ENCODE data around the gene DELE1.

Gene DELE1

GRCh38 chr5:141898448-141899049, 25.1 kb upstream of the DELE1 start:
- H3K36me3 ChIP-seq (ENCODE audit: insufficient read depth, low read length), result no peaks in the 10 kb centered on the region
- H3K79me2 ChIP-seq (ENCODE audit: insufficient read depth, low read length), result no peaks in the 10 kb centered on the region
- peaks cover 22% of the 10 kb centered on the region for H3K27me3 ChIP-seq (ENCODE audit: insufficient read depth, low read length, poor library complexity)
- H3K4me2 ChIP-seq (ENCODE audit: insufficient read depth, low read length), result no peak overlapping the region
- no peak overlapping the region for H2AFZ ChIP-seq (ENCODE audit: low read depth, low read length)
- no peaks in the 10 kb centered on the region for H4K20me1 ChIP-seq (ENCODE audit: insufficient read depth, low read length)
- H3K9me3 ChIP-seq (ENCODE audit: insufficient read depth, low read length, severe bottlenecking), result no peaks in the 10 kb centered on the region
- no peak for ATAC-seq (ENCODE audit: insufficient read depth, low read depth)
- H3K9ac ChIP-seq (ENCODE audit: low read depth, low read length), result no peak overlapping the region
- no peak for DNase-seq
- TF ChIP-seq EZH2 (IDR thresholded peaks at IDR 0.05; ENCODE audit: borderline replicate concordance, low read depth, low read length, severe bottlenecking), result no peak
- TF ChIP-seq, protein P1, sequence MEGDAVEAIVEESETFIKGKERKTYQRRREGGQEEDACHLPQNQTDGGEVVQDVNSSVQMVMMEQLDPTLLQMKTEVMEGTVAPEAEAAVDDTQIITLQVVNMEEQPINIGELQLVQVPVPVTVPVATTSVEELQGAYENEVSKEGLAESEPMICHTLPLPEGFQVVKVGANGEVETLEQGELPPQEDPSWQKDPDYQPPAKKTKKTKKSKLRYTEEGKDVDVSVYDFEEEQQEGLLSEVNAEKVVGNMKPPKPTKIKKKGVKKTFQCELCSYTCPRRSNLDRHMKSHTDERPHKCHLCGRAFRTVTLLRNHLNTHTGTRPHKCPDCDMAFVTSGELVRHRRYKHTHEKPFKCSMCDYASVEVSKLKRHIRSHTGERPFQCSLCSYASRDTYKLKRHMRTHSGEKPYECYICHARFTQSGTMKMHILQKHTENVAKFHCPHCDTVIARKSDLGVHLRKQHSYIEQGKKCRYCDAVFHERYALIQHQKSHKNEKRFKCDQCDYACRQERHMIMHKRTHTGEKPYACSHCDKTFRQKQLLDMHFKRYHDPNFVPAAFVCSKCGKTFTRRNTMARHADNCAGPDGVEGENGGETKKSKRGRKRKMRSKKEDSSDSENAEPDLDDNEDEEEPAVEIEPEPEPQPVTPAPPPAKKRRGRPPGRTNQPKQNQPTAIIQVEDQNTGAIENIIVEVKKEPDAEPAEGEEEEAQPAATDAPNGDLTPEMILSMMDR (IDR thresholded peaks at IDR 0.05; ENCODE audit: borderline replicate concordance, extremely low read depth, low read length, poor library complexity, severe bottlenecking), result no peak
- no peak overlapping the region for H3K4me3 ChIP-seq (ENCODE audit: low read depth in 1 of 2, low read length in 2 of 2)
- H3K27ac ChIP-seq (ENCODE audit: low read length), result no peak overlapping the region
- no peaks in the 10 kb centered on the region for H3K4me1 ChIP-seq (ENCODE audit: insufficient read depth, low read length)

GRCh38 chr5:141902015-141902814, 21.5 kb upstream of the DELE1 start:
- H3K4me1 ChIP-seq (ENCODE audit: insufficient read depth, low read length), result no peaks in the 10 kb centered on the region
- no peak for ATAC-seq (ENCODE audit: insufficient read depth, low read depth)
- TF ChIP-seq EZH2 (IDR thresholded peaks at IDR 0.05; ENCODE audit: borderline replicate concordance, low read depth, low read length, severe bottlenecking), result no peak
- TF ChIP-seq, protein P1 (IDR thresholded peaks at IDR 0.05; ENCODE audit: borderline replicate concordance, extremely low read depth, low read length, poor library complexity, severe bottlenecking), result no peak
- no peak overlapping the region for H2AFZ ChIP-seq (ENCODE audit: low read depth, low read length)
- H3K27ac ChIP-seq (ENCODE audit: low read length), result no peak overlapping the region
- H3K4me2 ChIP-seq (ENCODE audit: insufficient read depth, low read length), result no peak overlapping the region
- no peaks in the 10 kb centered on the region for H4K20me1 ChIP-seq (ENCODE audit: insufficient read depth, low read length)
- H3K36me3 ChIP-seq (ENCODE audit: insufficient read depth, low read length), result no peaks in the 10 kb centered on the region
- H3K4me3 ChIP-seq (ENCODE audit: low read depth in 1 of 2, low read length in 2 of 2), result no peak overlapping the region
- H3K9ac ChIP-seq (ENCODE audit: low read depth, low read length), result no peak overlapping the region
- no peak for DNase-seq
- H3K9me3 ChIP-seq (ENCODE audit: insufficient read depth, low read length, severe bottlenecking), result no peaks in the 10 kb centered on the region
- no peaks in the 10 kb centered on the region for H3K79me2 ChIP-seq (ENCODE audit: insufficient read depth, low read length)
- H3K27me3 ChIP-seq (ENCODE audit: insufficient read depth, low read length, poor library complexity), result peaks cover 32% of the 10 kb centered on the region

DNA sequence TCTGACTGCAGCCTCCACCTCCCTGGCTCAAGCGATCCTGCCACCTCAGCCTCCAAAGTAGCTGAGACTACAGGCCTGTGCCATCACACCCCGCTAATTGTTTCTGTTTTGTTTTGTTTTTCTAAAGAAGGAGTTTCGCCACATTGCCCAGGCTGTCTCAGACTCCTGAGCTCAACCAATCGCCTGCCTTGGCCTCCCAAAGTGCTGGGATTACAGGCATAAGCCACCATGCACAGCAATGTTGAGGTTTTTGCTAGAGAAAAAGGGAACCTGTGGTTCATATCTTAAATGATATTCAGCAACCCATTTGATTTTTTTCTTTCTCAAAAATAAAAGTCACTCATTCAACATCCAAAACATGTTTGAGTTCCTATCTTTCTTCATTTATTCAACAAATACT, 20.4 kb upstream of the DELE1 start:
- H2AFZ ChIP-seq (ENCODE audit: low read depth, low read length), result no peak overlapping the region
- no peak overlapping the region for H3K4me2 ChIP-seq (ENCODE audit: insufficient read depth, low read length)
- H3K79me2 ChIP-seq (ENCODE audit: insufficient read depth, low read length), result no peaks in the 10 kb centered on the region
- H4K20me1 ChIP-seq (ENCODE audit: insufficient read depth, low read length), result no peaks in the 10 kb centered on the region
- H3K4me1 ChIP-seq (ENCODE audit: insufficient read depth, low read length), result no peaks in the 10 kb centered on the region
- no peak overlapping the region for H3K27ac ChIP-seq (ENCODE audit: low read length)
- H3K27me3 ChIP-seq (ENCODE audit: insufficient read depth, low read length, poor library complexity), result peaks cover 32% of the 10 kb centered on the region
- no peak overlapping the region for H3K9ac ChIP-seq (ENCODE audit: low read depth, low read length)
- TF ChIP-seq EZH2 (IDR thresholded peaks at IDR 0.05; ENCODE audit: borderline replicate concordance, low read depth, low read length, severe bottlenecking), result no peak
- TF ChIP-seq, protein P1 (IDR thresholded peaks at IDR 0.05; ENCODE audit: borderline replicate concordance, extremely low read depth, low read length, poor library complexity, severe bottlenecking), result no peak
- DNase-seq (no peak), ATAC-seq (ENCODE audit: insufficient read depth, low read depth) (no peak)
- H3K9me3 ChIP-seq (ENCODE audit: insufficient read depth, low read length, severe bottlenecking), result no peaks in the 10 kb centered on the region
- no peaks in the 10 kb centered on the region for H3K36me3 ChIP-seq (ENCODE audit: insufficient read depth, low read length)
- no peak overlapping the region for H3K4me3 ChIP-seq (ENCODE audit: low read depth in 1 of 2, low read length in 2 of 2)
